WTC11 (cell line): ENCODE data around the gene SNX5. TPM values are rescaled to one million over a fixed set of nuclear protein-coding genes. Genes with fewer than 3 reads are reported as not detected.

Experiments used
- ATAC-seq: fragments of 200-7000 bp; cut with Tn5 transposase; 2 replicates; pipeline ENCODE4 v1.10.0; 2021; ENCODE audit warnings: mild to moderate bottlenecking, moderate library complexity
- CTCF ChIA-PET: fragments of 300-600 bp; sonication (Branson Sonifier 250); formaldehyde crosslinking; loops from one replicate; lab custom pipeline; 2021; ENCODE audit warnings: antibody characterized with exemption; lab: Charles Lee
- POLR2A ChIA-PET: fragments of 350-600 bp; sonication (Branson Sonifier 250); formaldehyde crosslinking; loops from one replicate; lab custom pipeline; 2021; ENCODE audit warnings: antibody characterized with exemption; lab: Charles Lee
- DNase-seq: peaks from one replicate; pipeline ENCODE4 v3.0.0; 2021; ENCODE audit warnings: low spot score
- H3K27ac Mint-ChIP-seq: 2 replicates; pipeline ENCODE4 v1.8.0; 2021; ENCODE audit warnings: mixed read lengths
- H3K27me3 Mint-ChIP-seq: 2 replicates; pipeline ENCODE4 v1.8.0; 2021; ENCODE audit warnings: low read depth, mild to moderate bottlenecking, moderate library complexity, mixed read lengths
- H3K36me3 Mint-ChIP-seq: 2 replicates; pipeline ENCODE4 v1.8.0; 2021; ENCODE audit warnings: mixed read lengths
- H3K4me1 Mint-ChIP-seq: 2 replicates; pipeline ENCODE4 v1.8.0; 2022; ENCODE audit warnings: mixed read lengths
- H3K4me3 Mint-ChIP-seq: 2 replicates; pipeline ENCODE4 v1.8.0; 2021; ENCODE audit warnings: mild to moderate bottlenecking, moderate library complexity, mixed read lengths
- H3K9me3 Mint-ChIP-seq: 2 replicates; pipeline ENCODE4 v1.8.0; 2021; ENCODE audit warnings: mixed read lengths
- AR ChIP-seq: fragments of 250-450 bp; sonication (Bioruptor Pico); IDR thresholded peaks from 2 replicates; pipeline ENCODE4 v1.9.0; 2021; ENCODE audit warnings: mild to moderate bottlenecking
- E2F5 ChIP-seq: sonication (generic); formaldehyde crosslinking; IDR thresholded peaks from 2 replicates; pipeline ENCODE4 v1.8.1; 2022; ENCODE audit warnings: mild to moderate bottlenecking, moderate library complexity, missing genetic modification reagents
- ETV6 ChIP-seq: sonication (generic); formaldehyde crosslinking; IDR thresholded peaks from 2 replicates; pipeline ENCODE4 v1.8.1; 2022; ENCODE audit warnings: mild to moderate bottlenecking, missing genetic modification reagents
- FOXJ3 ChIP-seq: sonication (generic); formaldehyde crosslinking; IDR thresholded peaks from 2 replicates; pipeline ENCODE4 v1.9.0; 2021; ENCODE audit warnings: missing genetic modification reagents, mild to moderate bottlenecking, borderline replicate concordance
- FOXP1 ChIP-seq: sonication (generic); formaldehyde crosslinking; IDR thresholded peaks from 2 replicates; pipeline ENCODE4 v1.8.0; 2022; ENCODE audit warnings: missing genetic modification reagents, mild to moderate bottlenecking, moderate library complexity, borderline replicate concordance
- GABPB1 ChIP-seq: sonication (generic); formaldehyde crosslinking; IDR thresholded peaks from 2 replicates; pipeline ENCODE4 v1.8.1; 2023; ENCODE audit warnings: mild to moderate bottlenecking, missing genetic modification reagents
- GRHL2 ChIP-seq: fragments of 250-450 bp; sonication (Bioruptor Pico); IDR thresholded peaks from 2 replicates; pipeline ENCODE4 v1.8.0; 2022; ENCODE audit warnings: mild to moderate bottlenecking, moderate library complexity; ENCODE audit not compliant: insufficient replicate concordance, severe bottlenecking
- MYBL2 ChIP-seq: sonication (generic); formaldehyde crosslinking; IDR thresholded peaks from 2 replicates; pipeline ENCODE4 v1.8.1; 2023; ENCODE audit warnings: mild to moderate bottlenecking, moderate library complexity, missing genetic modification reagents
- NFATC4 ChIP-seq: fragments of 250-450 bp; sonication (Bioruptor Pico); IDR thresholded peaks from 2 replicates; pipeline ENCODE4 v1.9.0; 2021; ENCODE audit warnings: mild to moderate bottlenecking
- NFYB ChIP-seq: sonication (generic); formaldehyde crosslinking; conservative IDR thresholded peaks from 2 replicates; pipeline ENCODE4 v1.8.0; 2022; ENCODE audit warnings: low read depth, missing genetic modification reagents
- PRRX2 ChIP-seq: fragments of 250-450 bp; sonication (Bioruptor Pico); IDR thresholded peaks from 2 replicates; pipeline ENCODE4 v1.8.0; 2021; ENCODE audit warnings: mild to moderate bottlenecking
- TP53 ChIP-seq: sonication (generic); formaldehyde crosslinking; IDR thresholded peaks from 2 replicates; pipeline ENCODE4 v1.8.1; 2023; ENCODE audit warnings: mild to moderate bottlenecking, missing genetic modification reagents
- total RNA-seq: library from RNA; stranded (reverse); gene quantifications from 3 replicates; pipeline ENCODE4 v1.2.3, GENCODE V29; 2021
- TF ChIP-seq, protein P1 (sequence below): sonication (generic); formaldehyde crosslinking; IDR thresholded peaks from 2 replicates; pipeline ENCODE4 v1.8.0; 2022; ENCODE audit warnings: mild to moderate bottlenecking, missing genetic modification reagents
- TF ChIP-seq, protein P2 (sequence below): sonication (generic); formaldehyde crosslinking; IDR thresholded peaks from 2 replicates; pipeline ENCODE4 v1.8.0; 2022; ENCODE audit warnings: mild to moderate bottlenecking, missing genetic modification reagents
- TF ChIP-seq, protein P3 (sequence below): fragments of 250-450 bp; sonication (Bioruptor Pico); IDR thresholded peaks from 2 replicates; pipeline ENCODE4 v1.9.0; 2021; ENCODE audit warnings: moderate library complexity, mild to moderate bottlenecking, inconsistent platforms, borderline replicate concordance
- TF ChIP-seq, protein P4 (sequence below): fragments of 250-450 bp; sonication (Bioruptor Pico); conservative IDR thresholded peaks from 2 replicates; pipeline ENCODE4 v1.9.0; 2021; ENCODE audit warnings: mild to moderate bottlenecking
- TF ChIP-seq, protein P5 (sequence below): sonication (generic); formaldehyde crosslinking; IDR thresholded peaks from 2 replicates; pipeline ENCODE4 v1.8.0; 2022; ENCODE audit warnings: missing genetic modification reagents

The SNX5 gene
- total RNA-seq, 1 experiment from 2014 or later, result 192 TPM

GRCh38 chr20:17941087-17941825 is 27.3 kb downstream of the SNX5 start:
- CTCF ChIA-PET, result interaction anchor here (3.0 kb wide), 1 partner anchor 46 kb away, joined by 27 read pairs; no protein-coding TSS in a partner anchor
- TF ChIP-seq, protein P1, sequence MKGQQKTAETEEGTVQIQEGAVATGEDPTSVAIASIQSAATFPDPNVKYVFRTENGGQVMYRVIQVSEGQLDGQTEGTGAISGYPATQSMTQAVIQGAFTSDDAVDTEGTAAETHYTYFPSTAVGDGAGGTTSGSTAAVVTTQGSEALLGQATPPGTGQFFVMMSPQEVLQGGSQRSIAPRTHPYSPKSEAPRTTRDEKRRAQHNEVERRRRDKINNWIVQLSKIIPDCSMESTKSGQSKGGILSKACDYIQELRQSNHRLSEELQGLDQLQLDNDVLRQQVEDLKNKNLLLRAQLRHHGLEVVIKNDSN, result no peak
- TF ChIP-seq AR (CRISPR knock-in tag) (no peak; the same call in 1 of the 2 replicates), GABPB1 (CRISPR knock-in tag) (peak; percentile 17; the same call in 1 of the 2 replicates), TP53 (CRISPR knock-in tag) (no peak), FOXP1 (no peak), ETV6 (CRISPR knock-in tag) (no peak), E2F5 (CRISPR knock-in tag) (no peak), MYBL2 (no peak), NFATC4 (0 out of 2 replicates have a peak, but pooled peaks have one; percentile 53), NFYB (no peak)
- TF ChIP-seq, protein P2, sequence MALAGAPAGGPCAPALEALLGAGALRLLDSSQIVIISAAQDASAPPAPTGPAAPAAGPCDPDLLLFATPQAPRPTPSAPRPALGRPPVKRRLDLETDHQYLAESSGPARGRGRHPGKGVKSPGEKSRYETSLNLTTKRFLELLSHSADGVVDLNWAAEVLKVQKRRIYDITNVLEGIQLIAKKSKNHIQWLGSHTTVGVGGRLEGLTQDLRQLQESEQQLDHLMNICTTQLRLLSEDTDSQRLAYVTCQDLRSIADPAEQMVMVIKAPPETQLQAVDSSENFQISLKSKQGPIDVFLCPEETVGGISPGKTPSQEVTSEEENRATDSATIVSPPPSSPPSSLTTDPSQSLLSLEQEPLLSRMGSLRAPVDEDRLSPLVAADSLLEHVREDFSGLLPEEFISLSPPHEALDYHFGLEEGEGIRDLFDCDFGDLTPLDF (CRISPR knock-in tag), result no peak
- TF ChIP-seq, protein P3, sequence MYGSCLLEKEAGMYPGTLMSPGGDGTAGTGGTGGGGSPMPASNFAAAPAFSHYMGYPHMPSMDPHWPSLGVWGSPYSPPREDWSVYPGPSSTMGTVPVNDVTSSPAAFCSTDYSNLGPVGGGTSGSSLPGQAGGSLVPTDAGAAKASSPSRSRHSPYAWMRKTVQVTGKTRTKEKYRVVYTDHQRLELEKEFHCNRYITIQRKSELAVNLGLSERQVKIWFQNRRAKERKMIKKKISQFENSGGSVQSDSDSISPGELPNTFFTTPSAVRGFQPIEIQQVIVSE, result no peak
- DNase-seq, result no peak
- H3K27ac Mint-ChIP-seq, result peak overlapping the region; percentile 98
- ATAC-seq, result no peak
- no peaks in the 10 kb centered on the region; the same call in 1 of the 2 replicates for H3K27me3 Mint-ChIP-seq
- POLR2A ChIA-PET, result no interaction called here
- peaks cover 59% of the 10 kb centered on the region for H3K4me1 Mint-ChIP-seq
- H3K4me3 Mint-ChIP-seq, result no peak overlapping the region
- no peaks in the 10 kb centered on the region for H3K9me3 Mint-ChIP-seq
- H3K36me3 Mint-ChIP-seq, result peaks cover 51% of the 10 kb centered on the region

DNA sequence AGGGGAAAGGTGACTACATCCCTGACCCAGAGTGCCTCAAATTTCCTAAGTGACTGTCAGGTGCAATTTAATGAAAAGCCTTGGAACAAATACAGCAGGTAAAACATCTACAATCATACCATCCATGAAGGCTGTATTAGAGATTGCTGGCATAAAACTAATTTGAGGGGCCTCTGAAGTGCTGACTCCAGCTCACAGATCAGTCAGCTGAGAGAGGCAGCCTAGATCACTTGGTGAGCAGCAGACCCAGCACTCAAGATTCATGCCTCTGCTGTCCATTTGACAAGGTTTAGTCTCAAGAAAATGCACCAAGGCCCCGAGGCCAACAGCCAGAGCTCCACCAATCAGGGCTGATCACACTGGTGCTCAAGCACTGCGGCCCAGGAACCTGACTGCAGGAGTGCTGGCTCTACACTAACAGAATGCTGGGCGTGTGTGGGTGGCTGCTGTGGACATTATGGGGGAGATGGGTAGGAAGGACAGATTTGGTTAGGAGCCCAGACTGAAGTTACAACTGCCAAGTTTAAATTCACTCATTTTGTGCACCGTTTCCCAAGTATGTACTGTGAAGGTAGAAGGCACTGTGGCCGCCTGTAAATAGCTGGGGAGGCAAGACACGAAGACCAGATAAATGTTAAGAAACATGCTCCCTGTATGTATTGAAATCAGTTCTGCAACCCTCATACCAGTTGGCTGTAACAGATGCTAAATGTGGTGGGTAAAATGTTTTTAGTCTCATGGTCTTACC is 28.2 kb downstream of the SNX5 start:
- Mint-ChIP-seq H3K4me1 (peaks cover 63% of the 10 kb centered on the region), H3K9me3 (no peaks in the 10 kb centered on the region), H3K36me3 (peaks cover 42% of the 10 kb centered on the region), H3K4me3 (no peak overlapping the region), H3K27me3 (no peaks in the 10 kb centered on the region; the same call in 1 of the 2 replicates), H3K27ac (peak overlapping the region; percentile 98)
- CTCF ChIA-PET, result interaction anchor here (0.6 to 5.4 kb wide), 6 partner anchors 42 to 494 kb away, joined by 3 to 51 read pairs (median 18); partner anchors contain the start of gene RRBP1
- TF ChIP-seq GABPB1 (CRISPR knock-in tag) (no peak), PRRX2 (CRISPR knock-in tag) (0 out of 2 replicates have a peak, but pooled peaks have one; percentile 3), GRHL2 (no peak), FOXP1 (peak; percentile 70; the same call in 1 of the 2 replicates), FOXJ3 (CRISPR knock-in tag) (no peak)
- TF ChIP-seq, protein P4, sequence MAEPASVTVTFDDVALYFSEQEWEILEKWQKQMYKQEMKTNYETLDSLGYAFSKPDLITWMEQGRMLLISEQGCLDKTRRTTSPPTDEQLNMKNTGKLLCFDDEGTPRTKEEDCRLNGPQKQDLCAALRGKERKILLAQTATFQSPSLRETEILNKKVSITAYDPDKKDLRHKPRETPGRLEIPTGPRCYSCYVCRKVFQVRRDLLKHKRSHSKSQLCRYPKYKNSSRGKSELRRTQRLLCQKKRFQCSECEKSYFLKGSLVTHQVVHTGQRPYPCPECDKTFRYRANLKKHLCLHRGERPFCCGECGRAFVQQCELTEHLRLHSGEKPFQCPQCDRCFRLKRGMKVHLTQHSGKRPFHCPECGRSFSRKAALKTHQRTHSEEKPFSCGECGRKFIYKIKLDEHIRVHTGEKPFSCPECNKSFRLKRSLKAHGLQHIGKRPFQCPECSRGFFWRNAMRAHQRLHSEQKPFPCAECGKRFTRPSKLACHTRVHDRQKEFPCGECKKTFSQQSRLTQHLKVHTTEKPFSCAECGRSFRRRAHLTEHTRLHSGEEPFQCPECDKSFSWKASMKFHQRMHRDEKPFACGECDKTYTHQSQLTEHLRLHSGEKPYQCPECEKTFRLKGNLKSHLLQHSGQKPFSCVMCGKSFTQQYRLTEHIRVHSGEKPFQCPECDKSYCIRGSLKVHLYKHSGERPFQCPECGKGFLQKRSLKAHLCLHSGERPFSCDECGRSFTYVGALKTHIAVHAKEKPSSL (CRISPR knock-in tag), result peak; percentile 14; the same call in 1 of the 2 replicates
- TF ChIP-seq, protein P5, sequence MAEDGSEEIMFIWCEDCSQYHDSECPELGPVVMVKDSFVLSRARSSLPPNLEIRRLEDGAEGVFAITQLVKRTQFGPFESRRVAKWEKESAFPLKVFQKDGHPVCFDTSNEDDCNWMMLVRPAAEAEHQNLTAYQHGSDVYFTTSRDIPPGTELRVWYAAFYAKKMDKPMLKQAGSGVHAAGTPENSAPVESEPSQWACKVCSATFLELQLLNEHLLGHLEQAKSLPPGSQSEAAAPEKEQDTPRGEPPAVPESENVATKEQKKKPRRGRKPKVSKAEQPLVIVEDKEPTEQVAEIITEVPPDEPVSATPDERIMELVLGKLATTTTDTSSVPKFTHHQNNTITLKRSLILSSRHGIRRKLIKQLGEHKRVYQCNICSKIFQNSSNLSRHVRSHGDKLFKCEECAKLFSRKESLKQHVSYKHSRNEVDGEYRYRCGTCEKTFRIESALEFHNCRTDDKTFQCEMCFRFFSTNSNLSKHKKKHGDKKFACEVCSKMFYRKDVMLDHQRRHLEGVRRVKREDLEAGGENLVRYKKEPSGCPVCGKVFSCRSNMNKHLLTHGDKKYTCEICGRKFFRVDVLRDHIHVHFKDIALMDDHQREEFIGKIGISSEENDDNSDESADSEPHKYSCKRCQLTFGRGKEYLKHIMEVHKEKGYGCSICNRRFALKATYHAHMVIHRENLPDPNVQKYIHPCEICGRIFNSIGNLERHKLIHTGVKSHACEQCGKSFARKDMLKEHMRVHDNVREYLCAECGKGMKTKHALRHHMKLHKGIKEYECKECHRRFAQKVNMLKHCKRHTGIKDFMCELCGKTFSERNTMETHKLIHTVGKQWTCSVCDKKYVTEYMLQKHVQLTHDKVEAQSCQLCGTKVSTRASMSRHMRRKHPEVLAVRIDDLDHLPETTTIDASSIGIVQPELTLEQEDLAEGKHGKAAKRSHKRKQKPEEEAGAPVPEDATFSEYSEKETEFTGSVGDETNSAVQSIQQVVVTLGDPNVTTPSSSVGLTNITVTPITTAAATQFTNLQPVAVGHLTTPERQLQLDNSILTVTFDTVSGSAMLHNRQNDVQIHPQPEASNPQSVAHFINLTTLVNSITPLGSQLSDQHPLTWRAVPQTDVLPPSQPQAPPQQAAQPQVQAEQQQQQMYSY, result no peak
- POLR2A ChIA-PET, result interaction anchor here (1.0 to 1.5 kb wide), 2 partner anchors 45 to 117 kb away, joined by 3 read pairs; partner anchors contain the start of gene OVOL2
- ATAC-seq (peak; percentile 14), DNase-seq (no peak)
